ENCODE results near the gene DIRAS2. TPM values are rescaled to one million over a fixed set of nuclear protein-coding genes. Genes with fewer than 3 reads are reported as not detected.

DIRAS2 gene
- total RNA-seq (0.07 and 1.2 TPM in 2 replicates), polyA plus RNA-seq (0.16 TPM in 1 of 2 replicates, not detected in the other)

- peak; percentile 42 for TF ChIP-seq CTCF (IDR thresholded peaks at IDR 0.05; ENCODE audit: low read depth, low read length)
- no peaks in the 10 kb centered on the region for H3K4me1 ChIP-seq (ENCODE audit: low read depth)
- peaks cover 78% of the 10 kb centered on the region for H3K27me3 ChIP-seq
- peak within 1 kb of the TSS; percentile 28 for H3K4me3 ChIP-seq
- no peak within 1 kb of the TSS for H3K27ac ChIP-seq
- no peaks in the 10 kb centered on the region for H3K36me3 ChIP-seq
- DNase-seq (ENCODE audit: low read depth in 1 of 2, low spot score in 1 of 2): peak; percentile 50 to 86
- no peaks in the 10 kb centered on the region for H3K9me3 ChIP-seq (ENCODE audit: low read depth)
Measured at GRCh38 chr9:90642570-90643539, at the start of gene DIRAS2. TSS of gene DIRAS2 (minus strand) at chr9:90642824. CDS start at chr9:90613827, 28,997 bp downstream.

- H3K9me3 ChIP-seq (ENCODE audit: low read depth): no peaks in the 10 kb centered on the region
- H3K36me3 ChIP-seq: no peaks in the 10 kb centered on the region
- no peaks in the 10 kb centered on the region for H3K4me1 ChIP-seq (ENCODE audit: low read depth)
- no peaks in the 10 kb centered on the region for H3K27me3 ChIP-seq
- DNase-seq (ENCODE audit: low read depth in 1 of 2, low spot score in 1 of 2): no peak
- no peak overlapping the region for H3K27ac ChIP-seq
- no peak overlapping the region for H3K4me3 ChIP-seq
- TF ChIP-seq CTCF (IDR thresholded peaks at IDR 0.05; ENCODE audit: low read depth, low read length): no peak
Measured at GRCh38 chr9:90684736-90685135, 42.1 kb upstream of the DIRAS2 start.

- no peak for DNase-seq (ENCODE audit: low read depth in 1 of 2, low spot score in 1 of 2)
- Histone ChIP-seq H3K36me3 (no peaks in the 10 kb centered on the region), H3K27ac (no peak overlapping the region), H3K9me3 (ENCODE audit: low read depth) (no peaks in the 10 kb centered on the region), H3K4me1 (ENCODE audit: low read depth) (no peaks in the 10 kb centered on the region), H3K4me3 (no peak overlapping the region), H3K27me3 (no peaks in the 10 kb centered on the region)
- no peak for TF ChIP-seq CTCF (IDR thresholded peaks at IDR 0.05; ENCODE audit: low read depth, low read length)
Measured at GRCh38 chr9:90684106-90684505, 41.5 kb upstream of the DIRAS2 start.

GRCh38 chr9:90680534-90680933, 37.9 kb upstream of the DIRAS2 start:
- H3K27me3 ChIP-seq: no peaks in the 10 kb centered on the region
- no peak overlapping the region for H3K4me3 ChIP-seq
- no peaks in the 10 kb centered on the region for H3K9me3 ChIP-seq (ENCODE audit: low read depth)
- no peak for DNase-seq (ENCODE audit: low read depth in 1 of 2, low spot score in 1 of 2)
- no peak overlapping the region for H3K27ac ChIP-seq
- no peaks in the 10 kb centered on the region for H3K4me1 ChIP-seq (ENCODE audit: low read depth)
- no peaks in the 10 kb centered on the region for H3K36me3 ChIP-seq
- TF ChIP-seq CTCF (IDR thresholded peaks at IDR 0.05; ENCODE audit: low read depth, low read length): no peak

GRCh38 chr9:90665072-90665471, 22.4 kb upstream of the DIRAS2 start:
- Histone ChIP-seq H3K36me3 (no peaks in the 10 kb centered on the region), H3K4me1 (ENCODE audit: low read depth) (no peaks in the 10 kb centered on the region), H3K27ac (no peak overlapping the region), H3K4me3 (no peak overlapping the region), H3K9me3 (ENCODE audit: low read depth) (no peaks in the 10 kb centered on the region), H3K27me3 (no peaks in the 10 kb centered on the region)
- DNase-seq (ENCODE audit: low read depth in 1 of 2, low spot score in 1 of 2): no peak
- TF ChIP-seq CTCF (IDR thresholded peaks at IDR 0.05; ENCODE audit: low read depth, low read length): no peak
